Measurements from ENCODE around the gene LCE3C.
"Not testable (repeated sequence)": the region's sequence is repeated elsewhere in the genome, so short reads cannot be mapped to it uniquely, and the experiment has no call there.

The LCE3C gene

DNA sequence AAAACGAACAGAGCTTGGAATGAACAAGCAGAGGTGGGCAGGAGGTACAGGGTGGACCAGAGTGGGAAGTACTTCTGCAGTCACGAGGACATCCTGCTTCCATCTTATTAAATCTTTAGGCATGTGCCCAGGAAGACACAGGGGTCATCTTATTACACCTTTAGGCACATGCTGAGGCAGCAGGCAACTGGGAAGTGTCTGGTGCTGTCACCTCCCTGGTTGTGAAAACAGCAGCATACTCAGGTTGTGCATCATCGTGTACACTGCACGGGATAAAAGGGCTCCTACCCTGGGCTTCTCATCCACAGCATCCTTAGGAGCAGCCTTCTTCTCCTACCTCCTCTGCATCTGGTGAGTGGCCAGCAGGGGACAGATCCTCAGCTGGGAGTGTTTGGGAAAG is at the start of gene LCE3C:
Gene LCE3C (plus strand): TSS at position 301 of the 400 bp plus-strand sequence. CDS start 498 bp downstream, outside the sequence.
- no peak for DNase-seq (ENCODE audit: low read depth in 2 of 2)

DNA sequence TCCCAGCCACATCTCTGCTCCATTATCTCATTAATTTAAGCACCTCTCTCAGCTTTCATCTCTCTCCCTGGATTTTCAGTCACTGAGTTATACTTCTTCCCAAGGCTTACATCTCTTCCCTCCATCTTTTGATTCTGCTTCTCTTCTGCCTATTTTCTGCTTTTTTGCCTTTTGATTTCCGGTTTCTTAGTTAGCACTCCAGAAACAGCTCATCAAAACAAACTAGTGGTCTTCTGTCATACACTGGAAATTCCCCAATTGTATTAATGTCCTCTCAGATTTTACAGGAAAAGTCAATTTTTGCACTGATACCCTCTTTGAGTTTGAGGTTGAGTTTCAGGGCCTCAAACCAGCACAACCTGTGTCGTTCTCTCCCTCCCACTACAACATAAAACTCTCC is 34.9 kb upstream of the LCE3C start:
- DNase-seq (ENCODE audit: low read depth in 2 of 2), result no peak

DNA sequence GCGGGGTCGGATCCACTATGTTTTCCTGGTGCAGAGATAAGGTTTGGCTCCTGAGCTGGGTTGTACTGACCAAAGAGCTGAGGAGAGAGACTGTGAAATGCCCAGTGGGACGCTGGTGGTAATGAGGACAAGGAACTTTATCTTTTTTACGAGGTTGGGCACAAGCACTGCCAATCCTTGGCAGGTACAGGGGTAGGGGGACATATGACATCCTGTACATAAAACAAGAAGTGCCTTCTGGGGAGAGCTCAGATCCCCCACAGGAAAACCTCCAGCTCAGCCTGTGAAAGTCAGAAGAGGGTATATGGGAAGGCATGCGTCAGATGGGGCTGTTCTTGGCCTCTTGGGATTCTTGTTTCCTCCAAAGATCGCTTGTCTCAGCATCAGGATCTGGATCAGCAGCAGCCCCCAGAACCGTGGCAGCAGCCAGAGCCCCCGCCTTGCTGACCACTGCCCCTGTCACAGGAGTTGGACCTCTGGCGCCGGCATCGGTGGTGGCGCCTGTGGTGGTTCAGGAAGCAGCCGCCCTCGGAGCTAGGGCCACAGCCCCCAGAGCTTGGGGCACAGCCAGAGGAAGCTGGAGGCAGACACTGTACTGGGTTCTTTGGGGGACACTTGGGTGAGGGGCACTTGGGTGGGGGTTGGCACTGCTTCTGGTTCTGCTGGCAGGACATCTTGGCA is 34.4 kb upstream of the LCE3C start:
- DNase-seq (ENCODE audit: low read depth in 2 of 2), result no peak

DNA sequence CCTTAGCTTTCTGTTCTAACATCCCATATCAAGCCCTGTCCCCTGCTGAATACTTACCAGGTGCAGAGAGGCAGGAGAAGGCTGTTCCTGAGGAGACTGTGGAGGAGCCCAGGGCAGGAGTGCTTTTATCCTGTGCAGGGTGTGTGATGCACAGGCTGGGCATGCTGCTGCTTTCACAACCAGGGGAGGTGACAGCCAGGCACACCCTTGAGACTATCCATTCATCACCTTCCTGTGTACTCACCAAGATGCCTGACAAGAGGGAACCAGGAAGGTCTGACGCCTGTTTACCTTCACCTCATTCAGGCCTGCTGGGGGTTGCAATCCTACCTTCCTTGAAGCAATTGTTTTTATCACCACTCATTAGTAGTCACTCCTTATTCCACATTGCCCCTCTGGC is 33.4 kb upstream of the LCE3C start, which contains the start of gene LCE3E:
Gene LCE3E (minus strand): TSS at position 100 of the 400 bp plus-strand sequence. CDS start 572 bp downstream, outside the sequence.
- no peak for DNase-seq (ENCODE audit: low read depth in 2 of 2)

DNA sequence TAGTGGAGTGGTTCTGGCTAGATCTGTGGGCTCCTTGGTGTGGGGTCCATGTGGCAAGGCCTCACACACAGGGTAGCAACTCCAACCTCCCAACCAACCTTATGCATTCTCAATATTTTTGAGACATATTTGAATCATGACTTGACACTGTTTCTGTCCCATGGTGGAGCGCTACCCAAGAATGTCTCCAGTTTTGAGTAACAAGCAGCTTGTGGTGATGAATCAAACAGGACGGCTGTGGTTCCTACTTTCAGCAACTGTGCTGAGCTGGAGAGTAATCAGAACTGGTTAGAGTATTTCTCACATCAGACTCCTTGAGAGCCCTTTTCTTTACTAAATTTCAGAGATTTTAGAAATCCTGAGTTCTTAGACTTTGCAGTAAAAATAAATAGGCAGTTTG is 22.9 kb upstream of the LCE3C start:
- DNase-seq (ENCODE audit: low read depth in 2 of 2), result no peak

GRCh38 chr1:152579526-152579925 is 20.5 kb upstream of the LCE3C start:
- DNase-seq (ENCODE audit: low read depth in 2 of 2), result not testable (repeated sequence)

DNA sequence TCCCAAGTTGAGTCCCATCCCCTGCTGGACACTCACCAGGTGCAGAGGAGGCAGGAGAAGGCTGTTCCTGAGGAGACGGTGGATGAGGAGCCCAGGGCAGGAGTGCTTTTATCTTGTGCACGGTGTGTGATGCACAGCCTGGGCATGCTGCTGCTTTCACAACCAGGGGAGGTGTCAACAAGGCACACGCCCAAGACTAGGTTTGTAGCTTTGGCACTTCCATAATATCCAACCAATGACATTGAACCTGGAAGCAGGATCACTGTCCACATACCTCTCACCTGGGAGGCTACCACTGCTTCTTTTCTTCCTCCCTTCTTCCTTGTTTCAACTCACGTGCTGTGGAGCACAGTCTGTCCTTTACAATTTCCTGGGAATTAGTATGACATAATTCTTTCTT is 19.6 kb upstream of the LCE3C start, which contains the start of gene LCE3D:
Gene LCE3D (minus strand): TSS at position 84 of the 400 bp plus-strand sequence. CDS start 580 bp downstream, outside the sequence.
- no peak for DNase-seq (ENCODE audit: low read depth in 2 of 2)

DNA sequence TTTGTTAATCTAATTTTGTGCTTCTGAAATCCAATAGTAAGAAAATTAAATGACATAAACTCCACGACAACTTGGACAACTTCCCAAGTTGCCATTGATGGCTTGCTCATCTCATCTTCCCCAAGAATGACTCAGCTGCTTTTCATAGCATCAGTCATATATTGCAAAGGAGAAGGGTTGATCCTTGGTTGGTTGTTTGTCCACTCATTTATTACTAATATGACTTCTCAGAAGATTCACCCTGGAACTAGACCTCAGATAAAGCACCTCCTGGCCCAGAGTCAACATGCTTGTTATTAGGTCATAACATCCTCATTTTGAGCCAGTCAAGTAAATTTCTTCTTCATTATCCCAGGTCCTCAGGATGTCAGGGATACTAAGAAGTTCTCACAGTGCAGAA is 17.4 kb upstream of the LCE3C start:
- DNase-seq (ENCODE audit: low read depth in 2 of 2), result no peak

DNA sequence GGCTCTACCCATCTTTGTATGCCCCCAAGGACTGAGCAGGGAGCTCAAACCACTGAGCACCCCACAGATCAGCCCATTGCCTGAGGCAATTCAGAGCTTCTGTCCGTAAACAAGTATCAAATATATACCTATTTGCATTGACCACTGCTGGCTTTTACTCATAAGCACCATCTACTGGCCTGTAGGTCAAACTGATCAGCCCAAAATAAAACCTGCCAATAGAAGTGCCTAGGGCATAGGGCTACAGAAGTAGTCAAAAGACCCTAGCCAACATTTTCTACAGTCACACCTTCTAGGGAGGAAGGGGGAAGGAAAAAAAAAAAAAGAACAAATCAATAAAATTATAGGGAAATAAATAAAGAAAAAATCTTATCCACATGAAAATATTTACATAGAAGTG is 14.4 kb upstream of the LCE3C start:
- DNase-seq (ENCODE audit: low read depth in 2 of 2), result no peak

DNA sequence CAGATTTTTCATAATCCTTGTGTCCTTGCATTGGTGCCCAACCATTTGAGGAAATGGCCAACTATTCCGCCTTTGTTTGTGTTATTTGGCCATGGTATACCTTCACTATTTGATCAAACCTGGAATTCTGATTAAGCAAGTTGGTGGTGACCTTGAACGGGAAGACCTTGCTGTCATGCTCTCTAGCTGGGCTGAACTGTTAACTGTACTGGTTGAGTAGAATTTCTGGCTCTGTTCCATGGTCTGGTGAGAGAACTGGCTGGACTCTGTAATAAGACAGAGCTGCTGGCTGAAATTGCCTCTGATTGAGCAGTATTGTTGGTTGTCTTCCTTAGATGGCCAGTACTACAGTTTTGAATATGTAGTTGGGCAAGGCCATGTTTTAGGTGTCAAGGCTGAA is 3.0 kb upstream of the LCE3C start:
- no peak for DNase-seq (ENCODE audit: low read depth in 2 of 2)

GRCh38 chr1:152613511-152613910 is 13.5 kb downstream of the LCE3C start, which contains the start of gene LCE3B:
Gene LCE3B, plus strand, starts transcription at chr1:152613811. Its CDS starts 0 bp downstream, at chr1:152613811.
- no peak for DNase-seq (ENCODE audit: low read depth in 2 of 2)

DNA sequence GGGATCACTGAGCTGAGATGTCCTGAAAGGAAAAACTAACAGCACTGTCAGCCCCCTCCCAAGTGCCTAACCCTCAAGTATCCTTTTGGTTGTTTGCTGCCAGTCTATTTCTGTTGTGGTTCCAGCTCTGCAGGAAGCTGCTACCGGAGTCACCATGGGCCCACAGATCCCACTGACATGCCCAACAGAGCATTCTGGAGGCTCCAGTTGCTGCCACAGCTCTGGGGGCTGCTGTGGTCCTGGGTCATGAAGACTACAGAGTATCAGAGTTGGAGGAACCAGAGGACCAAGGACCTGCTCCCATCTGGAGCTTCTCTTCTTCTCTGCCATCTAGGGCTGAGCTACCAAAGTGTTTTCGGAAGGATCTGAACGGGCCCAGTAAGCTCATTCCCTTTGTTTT is 22.0 kb downstream of the LCE3C start:
- no peak for DNase-seq (ENCODE audit: low read depth in 2 of 2)

- DNase-seq (ENCODE audit: low read depth in 2 of 2), result no peak
These were observed 22.8 kb downstream of the LCE3C start, which contains the start of gene LCE3A for GRCh38 chr1:152622803-152623202. Gene LCE3A, minus strand, starts transcription at chr1:152623103. Its CDS starts 0 bp downstream, at chr1:152623103.

DNA sequence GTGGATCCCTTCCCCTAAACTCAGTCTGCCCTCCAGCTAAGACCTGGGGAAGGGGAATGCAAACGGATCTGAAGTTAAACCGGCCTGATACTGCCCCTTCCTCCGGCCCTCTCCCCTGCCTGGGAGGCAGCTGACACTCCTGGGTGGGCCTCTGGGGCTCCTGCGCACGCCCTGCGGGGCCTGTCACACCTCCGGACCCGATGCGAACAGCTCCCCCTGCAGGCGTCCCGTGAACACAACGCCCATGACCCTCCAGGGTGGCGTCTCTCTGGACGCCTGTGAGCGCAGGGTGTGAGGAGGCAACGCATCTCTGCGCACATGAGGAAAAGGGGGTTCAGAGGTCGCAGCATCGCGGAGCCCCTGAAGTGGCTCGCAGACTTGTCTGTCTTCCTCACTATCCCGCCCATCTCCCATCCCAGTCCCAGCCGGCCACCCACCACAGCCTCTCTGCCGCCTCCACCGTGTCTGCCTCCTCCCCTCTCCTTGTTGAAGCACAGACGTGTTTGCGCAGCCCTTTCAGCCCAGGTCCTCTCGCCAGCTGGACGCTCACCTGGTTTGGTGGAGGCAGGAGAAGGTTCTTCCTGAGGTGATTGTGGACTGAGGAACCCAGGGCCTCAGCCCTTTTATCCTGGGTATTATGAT is 23.3 kb downstream of the LCE3C start:
- no peak for DNase-seq (ENCODE audit: low read depth in 2 of 2)

GRCh38 chr1:152626744-152627143 is 26.7 kb downstream of the LCE3C start:
- no peak for DNase-seq (ENCODE audit: low read depth in 2 of 2)

DNA sequence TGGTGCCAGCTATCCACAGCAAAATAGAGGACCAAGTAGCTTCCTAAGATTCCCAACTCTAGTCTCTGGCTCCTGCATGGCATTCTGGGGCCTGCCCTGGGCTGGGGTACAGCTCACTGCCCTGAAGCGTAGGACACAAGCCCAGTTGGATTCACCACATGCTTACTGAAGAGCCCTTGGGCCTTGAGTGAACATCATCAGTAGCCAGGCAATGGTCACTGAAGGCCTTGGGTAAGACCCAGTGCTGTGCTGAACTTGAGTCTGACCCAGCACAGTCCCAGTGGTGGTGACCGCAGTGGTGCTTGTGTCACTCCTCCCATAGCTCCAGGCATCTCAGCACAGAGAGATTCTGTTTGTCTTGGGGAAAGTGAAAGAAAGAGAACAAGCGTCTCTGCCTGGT is 30.6 kb downstream of the LCE3C start:
- no peak for DNase-seq (ENCODE audit: low read depth in 2 of 2)

GRCh38 chr1:152640351-152640750 is 40.3 kb downstream of the LCE3C start:
- no peak for DNase-seq (ENCODE audit: low read depth in 2 of 2)

- DNase-seq (ENCODE audit: low read depth in 2 of 2), result no peak
These were observed 43.9 kb downstream of the LCE3C start for GRCh38 chr1:152643945-152644344.

GRCh38 chr1:152645146-152645545 is 45.1 kb downstream of the LCE3C start:
- no peak for DNase-seq (ENCODE audit: low read depth in 2 of 2)

- DNase-seq (ENCODE audit: low read depth in 2 of 2), result no peak
These were observed 46.6 kb downstream of the LCE3C start for GRCh38 chr1:152646656-152647055.
